PC-3 (cell line): ENCODE measurements around the gene CNIH4.

ENCODE experiments used
- CTCF ChIP-seq: fragments of 300-600 bp; sonication (generic); conservative IDR thresholded peaks from 2 replicates; pipeline ENCODE4 v1.5.1; 2017; ENCODE audit warnings: antibody characterized with exemption, low read depth, mild to moderate bottlenecking, low read length
- EZH2phosphoT487 ChIP-seq: fragments of 300-600 bp; sonication (generic); IDR thresholded peaks from 2 replicates; pipeline ENCODE4 v1.6.1; 2018; ENCODE audit warnings: mild to moderate bottlenecking, antibody characterized with exemption, low read length, borderline replicate concordance

GRCh38 chr1:224338150-224338838, 18.4 kb upstream of the CNIH4 start:
- TF ChIP-seq CTCF: no peak
- no peak for TF ChIP-seq EZH2phosphoT487
